GM23248 (cell line): ENCODE data around the gene PLCL2. TPM values are rescaled to one million over a fixed set of nuclear protein-coding genes. Genes with fewer than 3 reads are reported as not detected.

ENCODE experiments used
- DNase-seq: peaks from one replicate; pipeline ENCODE4 v3.0.0-alpha.2; 2015
- H2AFZ ChIP-seq: fragments of 200-600 bp; sonication (generic); 2 replicates; pipeline ENCODE4 v1.6.1; 2016; ENCODE audit warnings: antibody characterized with exemption
- H3F3A ChIP-seq: fragments of 200-600 bp; sonication (generic); 2 replicates; pipeline ENCODE4 v1.6.1; 2016; ENCODE audit warnings: mild to moderate bottlenecking, antibody characterized with exemption, mixed run types; ENCODE audit not compliant: insufficient read depth
- H3K27ac ChIP-seq: fragments of 200-600 bp; sonication (generic); 2 replicates; pipeline ENCODE4 v1.5.1; 2016; ENCODE audit warnings: mild to moderate bottlenecking
- H3K27me3 ChIP-seq: fragments of 200-600 bp; sonication (generic); replicated peaks from 2 replicates; pipeline ENCODE4 v1.6.1; 2016; ENCODE audit warnings: mild to moderate bottlenecking; ENCODE audit not compliant: insufficient read depth
- H3K36me3 ChIP-seq: fragments of 200-600 bp; sonication (generic); 2 replicates; pipeline ENCODE4 v1.6.1; 2016; ENCODE audit warnings: low read depth, mild to moderate bottlenecking
- H3K4me1 ChIP-seq: fragments of 200-600 bp; sonication (generic); 2 replicates; pipeline ENCODE4 v1.6.1; 2016; ENCODE audit warnings: mild to moderate bottlenecking; ENCODE audit not compliant: insufficient read depth
- H3K4me2 ChIP-seq: fragments of 200-600 bp; sonication (generic); one replicate; pipeline ENCODE4 v1.6.1; 2016; ENCODE audit warnings: mild to moderate bottlenecking; ENCODE audit not compliant: unreplicated experiment
- H3K4me3 ChIP-seq: fragments of 200-600 bp; sonication (generic); 2 replicates; pipeline ENCODE4 v1.5.1; 2016; ENCODE audit warnings: mild to moderate bottlenecking
- H3K79me2 ChIP-seq: fragments of 200-600 bp; sonication (generic); 2 replicates; pipeline ENCODE4 v1.6.1; 2016; ENCODE audit warnings: mild to moderate bottlenecking; ENCODE audit not compliant: insufficient read depth
- H3K9ac ChIP-seq: fragments of 200-600 bp; sonication (generic); 2 replicates; pipeline ENCODE4 v1.6.1; 2016; ENCODE audit warnings: mild to moderate bottlenecking
- H3K9me2 ChIP-seq: fragments of 200-600 bp; sonication (generic); 2 replicates; pipeline ENCODE4 v1.6.1; 2016; ENCODE audit warnings: mixed run types, mild to moderate bottlenecking, moderate library complexity; ENCODE audit not compliant: insufficient read depth
- H3K9me3 ChIP-seq: fragments of 200-600 bp; sonication (generic); one replicate; pipeline ENCODE4 v1.6.1; 2017; ENCODE audit warnings: low read depth
- H4K20me1 ChIP-seq: fragments of 200-600 bp; sonication (generic); 2 replicates; pipeline ENCODE4 v1.6.0; 2016; ENCODE audit not compliant: insufficient read depth
- EZH2 ChIP-seq: fragments of 200-600 bp; sonication (generic); IDR thresholded peaks from 2 replicates; pipeline ENCODE4 v1.6.1; 2018; ENCODE audit warnings: antibody characterized with exemption, mild to moderate bottlenecking; ENCODE audit not compliant: insufficient read depth, poor library complexity, severe bottlenecking
- EZH2phosphoT487 ChIP-seq: fragments of 200-600 bp; sonication (generic); IDR thresholded peaks from 2 replicates; pipeline ENCODE4 v1.6.1; 2018; ENCODE audit warnings: antibody characterized with exemption, moderate library complexity, mild to moderate bottlenecking, low read depth; ENCODE audit not compliant: insufficient read depth
- WGBS, 2 experiments: methylation state at CpG; one replicate each; pipeline ENCODE4 v1.1.6; 2015 to 2017; ENCODE audit warnings: low lambda C conversion rate in 2 of 2, low coverage in 1 of 2; ENCODE audit errors: missing lambda C conversion rate in 2 of 2; 5-methylcytosine and 5-hydroxymethylcytosine counted together
- in situ Hi-C: fragments of 300-500 bp; cut with MboI; formaldehyde crosslinking; loops from 2 replicates; pipeline ENCODE4 v1.15.0; 2020
- polyA plus RNA-seq: library from polyadenylated mRNA; unstranded; fragments of >200 nt; fragmentation: Nextera tagmentation; extraction: Ambion mirVana; gene quantifications from 2 replicates; pipeline ENCODE4 v1.2.1, GENCODE V29; 2016
- total RNA-seq: library from RNA; depleted of rRNA; stranded (reverse); fragments of >200 nt; shearing (Covaris generic); gene quantifications from 2 replicates; pipeline ENCODE4 v1.2.3, GENCODE V29; 2014

Gene PLCL2
- total and polyA plus RNA-seq, 2 experiments from 2014 or later: 1.4 to 5.1 TPM

DNA sequence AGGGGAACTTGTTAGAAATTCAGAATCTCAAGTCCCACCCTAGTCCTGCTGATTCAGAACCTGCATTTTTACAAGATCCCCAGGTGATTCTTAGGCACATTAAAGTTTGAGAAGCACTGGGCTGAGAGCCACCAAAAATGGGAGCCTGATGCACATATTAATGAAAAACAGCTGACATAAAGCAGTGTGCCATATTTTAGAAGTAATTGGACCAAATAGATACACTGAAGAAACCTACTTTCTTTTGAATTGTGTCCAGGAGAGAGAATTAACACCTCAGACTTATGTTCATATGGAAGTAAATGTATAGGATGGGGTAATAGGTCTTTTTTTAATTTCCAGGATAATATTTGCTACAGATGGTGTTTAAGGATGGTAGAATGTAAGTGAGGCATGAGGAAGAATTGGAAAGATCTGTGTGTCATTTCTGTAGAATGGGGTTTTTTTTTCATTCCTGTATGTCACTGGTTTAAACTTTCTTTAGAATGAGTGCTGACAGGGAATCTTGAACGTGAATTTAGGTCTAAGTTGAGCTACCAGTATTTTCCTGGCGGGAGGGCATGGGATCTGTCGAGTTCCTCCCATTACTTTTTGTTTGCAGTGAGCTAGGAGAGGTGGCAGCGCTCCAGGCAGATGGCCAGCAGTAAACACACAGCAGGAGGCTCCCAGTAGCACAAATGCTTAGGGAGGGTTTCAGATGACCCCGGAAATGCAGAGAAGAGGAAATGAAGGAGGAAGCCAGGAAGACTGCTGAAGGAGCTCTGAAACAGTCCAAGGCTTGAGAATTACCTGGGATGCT is 185.6 kb downstream of the PLCL2 start:
- peak overlapping the region; percentile 53; the same call in 1 of the 2 replicates for H2AFZ ChIP-seq
- peak; percentile 29 for DNase-seq

GRCh38 chr3:17074559-17074958 is 189.8 kb downstream of the PLCL2 start:
- Histone ChIP-seq H3K79me2 (no peaks in the 10 kb centered on the region), H3K36me3 (no peaks in the 10 kb centered on the region), H3K9ac (no peak overlapping the region), H3K27me3 (no peaks in the 10 kb centered on the region), H3K4me3 (no peak overlapping the region), H3F3A (no peaks in the 10 kb centered on the region), H4K20me1 (no peaks in the 10 kb centered on the region), H3K9me2 (no peaks in the 10 kb centered on the region), H3K27ac (no peak overlapping the region), H2AFZ (no peak overlapping the region), H3K9me3 (no peaks in the 10 kb centered on the region), H3K4me2 (no peak overlapping the region), H3K4me1 (peaks cover 8% of the 10 kb centered on the region; the same call in 1 of the 2 replicates)
- in situ Hi-C loops: no loop called here
- 96 to 100% methylated on average over 1 of the region's 1 CpG for WGBS, 2 experiments
- DNase-seq: no peak
- TF ChIP-seq EZH2phosphoT487 (no peak), EZH2 (no peak)

More for the DNA sequence above, 185.6 kb downstream of the PLCL2 start:
- no peak overlapping the region for H3K9ac ChIP-seq
- no peaks in the 10 kb centered on the region for H4K20me1 ChIP-seq
- no peak overlapping the region for H3K27ac ChIP-seq
- H3K4me3 ChIP-seq: no peak overlapping the region
- in situ Hi-C loops: no loop called here
- TF ChIP-seq EZH2 (no peak), EZH2phosphoT487 (no peak)
- H3K36me3 ChIP-seq: no peaks in the 10 kb centered on the region
- H3K9me3 ChIP-seq: no peaks in the 10 kb centered on the region
- H3K4me2 ChIP-seq: no peak overlapping the region
- 16 to 19% methylated on average over 5 of the region's 5 CpGs for WGBS, 2 experiments
- no peaks in the 10 kb centered on the region for H3K79me2 ChIP-seq
- H3K4me1 ChIP-seq: peaks cover 8% of the 10 kb centered on the region; the same call in 1 of the 2 replicates
- no peaks in the 10 kb centered on the region for H3F3A ChIP-seq
- no peaks in the 10 kb centered on the region for H3K27me3 ChIP-seq
- no peaks in the 10 kb centered on the region for H3K9me2 ChIP-seq

DNA sequence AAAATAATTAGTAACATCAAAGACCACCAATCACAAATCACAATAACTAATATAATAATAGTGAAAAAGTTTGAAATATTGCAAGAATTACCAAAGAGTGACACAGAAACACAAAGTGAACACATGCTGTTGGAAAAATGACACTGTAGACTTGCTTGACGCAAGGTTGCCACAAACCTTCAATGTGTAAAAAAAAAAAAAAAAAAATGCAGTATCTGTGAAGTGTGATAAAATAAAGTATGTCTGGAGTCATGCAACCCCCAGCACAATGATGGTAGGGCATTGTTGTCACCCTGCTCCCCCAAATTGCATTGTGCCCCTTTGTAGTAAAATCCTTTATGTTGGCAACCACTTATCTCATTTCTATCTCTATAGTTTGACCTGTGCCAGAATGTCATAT is 190.6 kb downstream of the PLCL2 start:
- H4K20me1 ChIP-seq: no peaks in the 10 kb centered on the region
- in situ Hi-C loops: no loop called here
- no peak overlapping the region for H3K9ac ChIP-seq
- no peaks in the 10 kb centered on the region for H3K36me3 ChIP-seq
- peaks cover 8% of the 10 kb centered on the region; the same call in 1 of the 2 replicates for H3K4me1 ChIP-seq
- no peak overlapping the region for H3K4me3 ChIP-seq
- WGBS, 2 experiments: 94 to 95% methylated on average over 1 of the region's 1 CpG
- DNase-seq: no peak
- H3F3A ChIP-seq: no peaks in the 10 kb centered on the region
- TF ChIP-seq EZH2phosphoT487: no peak
- no peak overlapping the region for H2AFZ ChIP-seq
- no peak overlapping the region for H3K4me2 ChIP-seq
- H3K9me2 ChIP-seq: no peaks in the 10 kb centered on the region
- no peak overlapping the region for H3K27ac ChIP-seq
- H3K9me3 ChIP-seq: no peaks in the 10 kb centered on the region
- H3K79me2 ChIP-seq: no peaks in the 10 kb centered on the region
- no peaks in the 10 kb centered on the region for H3K27me3 ChIP-seq

DNA sequence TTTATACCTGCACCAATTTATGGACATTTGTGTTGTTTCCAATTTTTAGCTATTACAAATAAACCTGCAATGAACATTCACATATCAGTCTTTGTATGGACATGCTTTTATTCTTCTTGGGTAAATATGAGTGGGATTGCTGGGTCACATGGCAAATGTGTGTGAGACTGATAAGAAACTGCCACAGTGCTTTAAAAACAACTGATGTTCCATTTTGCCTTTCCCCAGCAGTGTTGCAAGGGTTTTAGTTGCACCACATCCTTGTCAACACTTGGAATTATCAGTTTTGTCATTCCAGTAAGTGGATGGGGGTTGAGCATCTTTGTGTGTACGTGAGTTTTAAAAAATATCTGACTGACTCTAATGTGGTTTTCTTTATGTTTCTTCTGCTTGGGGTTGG is 191.2 kb downstream of the PLCL2 start:
- Histone ChIP-seq H3K4me1 (0 out of 2 replicates have a peak, but pooled peaks cover 2% of the 10 kb centered on the region), H3K27ac (no peak overlapping the region), H3K4me2 (no peak overlapping the region), H4K20me1 (no peaks in the 10 kb centered on the region), H3K79me2 (no peaks in the 10 kb centered on the region), H3K9me3 (no peaks in the 10 kb centered on the region), H3K9me2 (no peaks in the 10 kb centered on the region), H3K36me3 (no peaks in the 10 kb centered on the region), H2AFZ (no peak overlapping the region), H3K4me3 (no peak overlapping the region), H3K27me3 (no peaks in the 10 kb centered on the region), H3K9ac (no peak overlapping the region), H3F3A (no peaks in the 10 kb centered on the region)
- DNase-seq: no peak
- in situ Hi-C loops: no loop called here
- WGBS, 2 experiments: 93 to 100% methylated on average over 1 of the region's 1 CpG
- no peak for TF ChIP-seq EZH2phosphoT487
